GM19467 (cell line): ENCODE data around the gene KHK.

Source experiments
- ATAC-seq: cut with Tn5 transposase; IDR thresholded peaks from one replicate; pipeline ENCODE4 v1.9.1; 2021; ENCODE audit warnings: mild to moderate bottlenecking, moderate library complexity; ENCODE audit not compliant: unreplicated experiment

KHK gene

GRCh38 chr2:27126252-27126710 lies 39.7 kb downstream of the KHK start:
- ATAC-seq = no peak

- no peak for ATAC-seq
Observed at GRCh38 chr2:27127883-27128667, 41.5 kb downstream of the KHK start.

GRCh38 chr2:27128668-27129571 lies 42.3 kb downstream of the KHK start:
- no peak for ATAC-seq

DNA sequence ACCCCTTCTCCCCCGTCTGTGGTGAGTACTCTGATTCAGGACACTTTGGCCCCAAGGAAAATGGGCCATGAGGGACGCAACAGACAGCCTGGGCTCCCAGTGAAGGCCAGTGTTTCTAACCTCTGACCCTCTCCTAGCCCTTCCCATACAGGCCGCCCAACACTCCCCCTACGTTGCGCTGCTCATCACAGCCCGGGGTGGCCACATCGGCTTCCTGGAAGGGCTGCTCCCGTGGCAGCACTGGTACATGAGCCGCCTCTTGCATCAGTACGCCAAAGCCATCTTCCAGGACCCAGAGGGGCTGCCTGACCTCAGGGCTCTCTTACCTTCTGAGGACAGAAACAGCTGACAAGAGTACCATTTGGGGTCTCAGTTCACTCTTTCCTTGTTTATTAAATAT lies 43.8 kb downstream of the KHK start:
- ATAC-seq = no peak

DNA sequence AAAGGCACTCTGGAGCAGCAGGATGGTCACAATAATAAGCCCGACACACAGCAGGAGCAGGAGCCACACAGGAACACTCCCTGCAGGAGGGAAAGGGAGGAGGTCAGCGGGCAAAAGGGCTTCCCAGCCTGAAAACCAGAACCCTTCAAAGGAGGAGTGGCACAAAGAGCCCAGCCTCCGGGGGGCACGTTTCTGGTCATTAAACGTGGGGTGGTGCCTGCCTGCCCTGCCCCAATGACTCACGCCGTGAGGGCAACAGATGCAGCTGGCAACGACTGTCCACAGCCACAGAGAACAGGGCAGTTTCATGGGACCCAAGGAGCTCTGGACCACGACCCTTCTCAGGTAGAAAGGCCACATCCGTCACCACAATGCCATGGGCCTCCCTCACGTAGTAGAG lies 44.9 kb downstream of the KHK start:
- ATAC-seq = no peak

DNA sequence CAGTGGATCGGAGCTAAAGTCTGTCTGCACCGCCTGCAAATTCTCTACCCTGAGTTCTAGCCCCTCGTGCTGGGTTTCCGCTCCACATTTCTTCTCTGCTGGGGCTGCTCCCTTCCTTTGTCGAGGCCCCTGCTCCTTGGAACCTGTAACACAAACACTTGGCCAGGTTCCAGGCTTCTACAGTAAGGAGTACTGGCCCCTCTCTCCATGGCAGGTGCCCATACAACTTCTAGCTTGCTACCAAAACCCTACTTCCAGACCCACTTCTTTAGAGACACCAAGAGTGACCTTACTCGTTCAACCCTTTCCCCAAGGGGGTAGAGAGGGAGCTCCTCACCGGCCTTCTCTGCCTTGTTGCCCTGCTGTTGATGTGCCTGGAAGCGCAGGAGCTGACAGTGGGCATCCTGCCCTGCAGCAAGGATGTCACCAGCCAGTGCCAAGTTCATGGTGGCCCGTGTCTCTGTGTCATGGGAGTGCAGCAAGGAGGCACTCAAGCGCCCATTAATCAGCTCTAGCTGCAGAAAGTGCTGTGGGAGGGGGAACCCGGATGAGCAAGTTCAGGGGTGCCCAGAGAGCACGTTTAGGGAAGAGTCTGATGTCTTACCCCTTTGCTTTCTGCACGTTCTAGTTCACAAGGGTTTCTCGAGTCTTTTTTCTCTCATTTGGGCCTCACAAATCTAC lies 46.8 kb downstream of the KHK start:
- no peak for ATAC-seq

- peak; percentile 83 for ATAC-seq
Observed at GRCh38 chr2:27133905-27134780, 47.6 kb downstream of the KHK start, which contains the start of gene PREB. Gene PREB (minus strand): TSS chr2:27134636. CDS start chr2:27134421, 215 bp downstream.

DNA sequence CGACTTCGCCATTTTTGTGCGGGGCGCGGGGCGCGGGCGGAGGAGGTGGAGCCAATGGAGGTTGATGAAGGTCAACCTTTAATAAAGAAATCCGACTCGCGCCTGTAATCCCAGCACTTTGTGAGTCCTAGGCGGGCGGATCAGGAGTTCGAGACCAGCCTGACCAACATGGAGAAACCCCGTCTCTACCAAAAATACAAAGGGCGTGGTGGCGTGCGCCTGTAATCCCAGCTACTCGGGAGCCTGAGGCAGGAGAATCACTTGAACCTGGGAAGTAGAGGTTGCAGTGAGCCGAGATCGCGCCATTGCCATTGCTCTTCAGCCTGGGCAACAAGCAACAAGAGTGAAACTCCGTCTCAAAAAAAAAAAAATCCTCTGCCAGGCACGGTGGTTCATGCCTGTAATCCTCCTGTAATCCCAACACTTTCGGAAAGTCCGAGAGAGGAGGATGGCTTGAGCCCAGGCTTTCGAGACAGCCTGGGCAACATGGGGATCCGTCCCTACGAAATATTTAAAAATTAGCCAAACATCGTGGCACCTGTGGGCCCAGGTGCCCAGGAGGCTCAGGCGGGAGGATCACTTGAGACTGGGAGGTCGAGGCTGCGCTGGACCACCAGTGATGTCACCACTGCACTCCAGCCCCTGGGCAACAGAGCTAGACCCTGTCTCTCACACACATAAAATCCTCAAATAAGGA lies 48.4 kb downstream of the KHK start:
- no peak for ATAC-seq

DNA sequence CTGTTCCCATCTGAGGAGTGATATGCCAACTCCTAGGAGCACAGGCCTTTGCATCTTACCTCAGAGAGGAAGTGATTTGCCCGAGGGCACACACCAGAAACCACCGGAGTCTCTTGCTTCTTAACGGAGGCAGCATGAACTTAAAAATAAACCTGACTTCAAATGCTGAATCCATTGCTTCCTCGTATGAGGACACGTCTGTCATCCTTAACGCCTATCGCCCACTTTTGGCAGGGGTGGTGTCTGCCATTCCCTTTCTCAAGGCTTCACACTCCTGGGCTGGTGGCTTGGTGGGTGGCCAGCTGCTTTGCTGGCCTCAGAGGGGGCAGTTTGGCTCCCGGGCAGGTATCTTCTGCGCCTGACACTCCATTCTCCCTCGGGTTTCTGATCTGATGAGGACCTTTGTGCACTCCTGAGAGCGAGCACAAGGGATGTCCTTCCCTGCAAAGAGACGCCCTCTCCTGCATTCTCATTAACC lies 48.9 kb downstream of the KHK start:
- no peak for ATAC-seq

GRCh38 chr2:27136751-27137150 lies 50.2 kb downstream of the KHK start:
- no peak for ATAC-seq

DNA sequence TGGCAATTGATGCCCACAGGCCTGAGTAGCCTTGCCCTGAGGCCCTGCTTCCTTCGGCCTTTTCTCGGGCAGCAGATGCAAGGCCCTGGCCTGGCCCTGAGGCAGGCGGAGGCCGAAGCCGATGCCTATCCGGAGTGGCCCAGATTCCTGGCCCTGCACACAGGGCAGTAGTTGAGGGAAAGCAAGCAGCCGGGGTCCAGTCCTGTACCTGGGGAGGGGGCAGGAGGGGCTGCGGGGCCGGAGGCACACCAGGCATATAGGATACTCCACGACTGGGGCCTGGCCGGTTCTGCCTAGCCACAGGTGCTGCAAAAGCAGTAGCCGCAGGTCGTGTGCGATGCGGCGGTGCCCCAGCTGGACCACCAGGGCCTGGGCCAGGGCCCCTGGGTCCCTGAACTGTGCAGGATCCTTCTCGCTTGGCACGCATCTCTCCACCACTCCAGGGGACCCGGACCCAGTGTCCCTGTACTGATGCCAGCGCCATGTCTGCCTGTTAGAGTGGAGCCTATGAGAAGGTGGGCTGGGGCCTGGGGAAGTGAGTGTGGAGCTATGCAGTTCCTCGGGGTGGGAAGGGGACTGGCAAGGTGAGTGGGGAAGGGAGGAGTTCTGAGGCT lies 50.9 kb downstream of the KHK start:
- no peak for ATAC-seq

- no peak for ATAC-seq
Observed at GRCh38 chr2:27138111-27138510, 51.5 kb downstream of the KHK start.

DNA sequence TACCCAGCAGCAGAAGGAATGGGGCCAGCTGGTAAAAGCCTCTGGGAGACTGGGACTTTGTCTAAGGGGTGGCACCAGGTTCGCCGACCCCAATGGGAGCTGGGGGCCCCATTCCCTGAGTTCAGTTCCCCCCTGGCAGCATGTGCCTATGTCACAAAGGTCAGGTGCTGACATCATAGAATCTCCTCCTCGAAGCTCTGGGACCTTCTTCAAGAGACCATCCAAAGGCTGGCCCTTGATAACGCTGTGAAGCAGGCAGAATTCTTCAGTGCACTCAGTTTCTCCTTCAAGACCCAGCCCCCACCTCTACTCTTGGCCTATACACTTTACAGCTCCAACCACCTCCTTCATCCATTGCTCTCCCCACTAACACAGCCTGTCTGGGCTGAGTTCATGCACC lies 52.7 kb downstream of the KHK start, which contains the start of gene PRR30:
Gene PRR30 (minus strand): TSS at position 101 of the 400 bp plus-strand sequence. CDS start 1,081 bp downstream, outside the sequence.
- no peak for ATAC-seq

GRCh38 chr2:27143285-27143684 lies 56.7 kb downstream of the KHK start:
- ATAC-seq = no peak

DNA sequence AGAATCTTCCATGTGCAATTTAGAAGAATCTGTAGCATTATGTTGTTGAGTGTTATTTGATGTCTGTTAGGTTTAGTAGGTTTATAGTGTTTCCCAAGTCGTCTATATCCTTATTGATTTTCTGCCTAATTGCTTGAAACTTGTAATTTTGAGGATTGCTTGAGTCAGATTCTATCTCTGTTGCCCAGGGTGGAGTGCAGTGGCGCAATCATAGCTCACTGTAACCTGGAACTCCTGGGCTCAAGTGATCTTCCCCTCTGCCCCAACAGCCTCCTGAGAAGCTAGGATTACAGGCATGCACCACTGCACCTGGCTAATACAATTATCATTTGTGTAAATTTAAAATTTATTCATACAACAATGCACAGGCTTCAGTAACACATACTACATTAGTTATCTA lies 59.1 kb downstream of the KHK start:
- no peak for ATAC-seq

- ATAC-seq = no peak
Observed at GRCh38 chr2:27147935-27148334, 61.4 kb downstream of the KHK start.

DNA sequence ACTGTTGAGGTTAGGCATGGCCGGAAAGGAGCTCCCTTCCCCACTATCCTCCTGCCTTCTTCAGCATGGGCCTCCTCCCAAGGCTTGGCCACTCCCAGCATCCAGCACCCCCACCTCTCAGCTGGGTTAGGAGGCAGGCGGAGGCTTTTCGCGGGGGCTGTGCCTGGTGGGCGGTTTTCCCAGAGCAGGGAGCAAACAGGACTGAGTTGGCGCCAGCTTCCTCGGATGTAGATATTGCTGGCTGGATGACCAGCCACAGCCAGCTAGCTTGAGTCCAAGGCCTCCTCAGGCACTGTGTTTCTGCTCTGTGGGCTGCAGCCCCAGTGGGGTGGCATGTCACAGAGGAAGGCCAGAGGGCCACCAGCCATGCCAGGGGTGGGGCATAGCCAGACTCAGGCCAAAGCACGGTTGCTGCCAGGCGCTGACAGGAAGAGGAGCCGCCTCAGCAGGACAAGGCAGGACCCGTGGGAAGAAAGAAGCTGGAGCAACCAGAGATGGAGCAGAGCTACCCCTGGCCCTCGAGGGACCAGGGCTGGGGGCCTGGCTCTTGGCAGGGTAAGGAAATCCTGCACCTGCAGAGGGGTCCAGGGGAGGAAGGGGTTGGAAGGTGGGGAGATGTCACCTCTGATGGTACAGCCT lies 62.3 kb downstream of the KHK start, which contains the start of gene TCF23:
Gene TCF23 (plus strand): TSS at position 204 of the 639 bp plus-strand sequence. CDS start 130 bp downstream, at position 334.
- ATAC-seq = no peak
